MM.1S (cell line): ENCODE results near the gene SH3BP4.

Experiments
- DNase-seq: peaks from one replicate; pipeline ENCODE4 v3.0.0-alpha.2; 2015
- H2AFZ ChIP-seq: fragments of 300-600 bp; sonication (generic); 2 replicates; pipeline ENCODE4 v1.6.0; 2016; ENCODE audit warnings: antibody characterized with exemption, low read length
- H3F3A ChIP-seq: fragments of 300-600 bp; sonication (generic); 2 replicates; pipeline ENCODE4 v1.6.1; 2016; ENCODE audit warnings: mild to moderate bottlenecking, antibody characterized with exemption, low read length, moderate library complexity, mixed read lengths; ENCODE audit not compliant: insufficient read depth
- H3K27ac ChIP-seq: fragments of 300-600 bp; sonication (generic); 2 replicates; pipeline ENCODE4 v1.5.1; 2016; ENCODE audit warnings: mild to moderate bottlenecking, low read length
- H3K27me3 ChIP-seq: fragments of 300-600 bp; sonication (generic); replicated peaks from 2 replicates; pipeline ENCODE4 v1.6.0; 2016; ENCODE audit warnings: low read length; ENCODE audit not compliant: insufficient read depth
- H3K36me3 ChIP-seq: fragments of 300-600 bp; sonication (generic); replicated peaks from 2 replicates; pipeline ENCODE4 v1.6.1; 2016; ENCODE audit warnings: mild to moderate bottlenecking, low read length, mixed read lengths; ENCODE audit not compliant: insufficient read depth
- H3K4me1 ChIP-seq: fragments of 300-600 bp; sonication (generic); 2 replicates; pipeline ENCODE4 v1.6.1; 2016; ENCODE audit warnings: low read length, mixed read lengths
- H3K4me2 ChIP-seq: fragments of 300-600 bp; sonication (generic); 2 replicates; pipeline ENCODE4 v1.6.0; 2016; ENCODE audit warnings: low read depth, low read length
- H3K4me3 ChIP-seq: fragments of 300-600 bp; sonication (generic); 2 replicates; pipeline ENCODE4 v1.5.1; 2016; ENCODE audit warnings: low read length, mixed read lengths
- H3K79me2 ChIP-seq: fragments of 300-600 bp; sonication (generic); 2 replicates; pipeline ENCODE4 v1.6.1; 2016; ENCODE audit warnings: mixed run types, low read length, mixed read lengths
- H3K9ac ChIP-seq: fragments of 300-600 bp; sonication (generic); 2 replicates; pipeline ENCODE4 v1.6.1; 2016; ENCODE audit warnings: low read length, mixed read lengths
- H3K9me2 ChIP-seq: fragments of 300-600 bp; sonication (generic); replicated peaks from 2 replicates; pipeline ENCODE4 v1.6.1; 2016; ENCODE audit warnings: mild to moderate bottlenecking, low read length, mixed read lengths; ENCODE audit not compliant: insufficient read depth
- H3K9me3 ChIP-seq: fragments of 300-600 bp; sonication (generic); replicated peaks from 2 replicates; pipeline ENCODE4 v1.6.1; 2016; ENCODE audit warnings: mild to moderate bottlenecking, low read length, mixed read lengths; ENCODE audit not compliant: insufficient read depth
- H4K20me1 ChIP-seq: fragments of 300-600 bp; sonication (generic); 2 replicates; pipeline ENCODE4 v1.6.1; 2016; ENCODE audit warnings: mild to moderate bottlenecking, low read length, moderate library complexity, mixed read lengths; ENCODE audit not compliant: insufficient read depth
- CTCF ChIP-seq: fragments of 300-600 bp; sonication (generic); IDR thresholded peaks from 2 replicates; pipeline ENCODE4 v1.5.1; 2016; ENCODE audit warnings: antibody characterized with exemption, low read length, mixed read lengths
- EZH2 ChIP-seq: fragments of 300-600 bp; sonication (generic); optimal IDR thresholded peaks from 2 replicates; pipeline ENCODE3; 2017; ENCODE audit warnings: low read depth, mild to moderate bottlenecking, antibody characterized with exemption, low read length, mixed read lengths
- EZH2phosphoT487 ChIP-seq: fragments of 300-600 bp; sonication (generic); IDR thresholded peaks from 2 replicates; pipeline ENCODE4 v1.6.1; 2018; ENCODE audit warnings: antibody characterized with exemption, low read length

SH3BP4 gene

GRCh38 chr2:235037604-235038166, 85.9 kb downstream of the SH3BP4 start:
- Histone ChIP-seq H3F3A (no peaks in the 10 kb centered on the region), H3K9me3 (no peaks in the 10 kb centered on the region), H3K9ac (no peak overlapping the region), H3K36me3 (no peaks in the 10 kb centered on the region), H3K27ac (no peak overlapping the region), H3K4me1 (no peaks in the 10 kb centered on the region), H3K4me3 (no peak overlapping the region), H3K9me2 (no peaks in the 10 kb centered on the region), H3K4me2 (no peak overlapping the region), H2AFZ (no peak overlapping the region), H3K79me2 (no peaks in the 10 kb centered on the region), H4K20me1 (no peaks in the 10 kb centered on the region), H3K27me3 (no peaks in the 10 kb centered on the region)
- TF ChIP-seq EZH2, result no peak
- no peak for TF ChIP-seq CTCF
- TF ChIP-seq EZH2phosphoT487, result no peak
- no peak for DNase-seq

- Histone ChIP-seq H3K4me2 (no peak overlapping the region), H3K79me2 (no peaks in the 10 kb centered on the region), H3K9me3 (no peaks in the 10 kb centered on the region), H2AFZ (no peak overlapping the region), H3K27ac (no peak overlapping the region), H3F3A (0 out of 2 replicates have a peak, but pooled peaks cover 6% of the 10 kb centered on the region), H4K20me1 (no peaks in the 10 kb centered on the region), H3K27me3 (no peaks in the 10 kb centered on the region), H3K36me3 (no peaks in the 10 kb centered on the region), H3K4me1 (peaks cover 12% of the 10 kb centered on the region), H3K4me3 (no peak overlapping the region), H3K9me2 (no peaks in the 10 kb centered on the region), H3K9ac (no peak overlapping the region)
- DNase-seq, result no peak
- no peak for TF ChIP-seq CTCF
- TF ChIP-seq EZH2, result no peak
- TF ChIP-seq EZH2phosphoT487, result no peak
These were observed 89.6 kb downstream of the SH3BP4 start for GRCh38 chr2:235041221-235041917.

- no peaks in the 10 kb centered on the region for H3K36me3 ChIP-seq
- DNase-seq, result no peak
- no peak overlapping the region for H3K9ac ChIP-seq
These were observed 90.2 kb downstream of the SH3BP4 start for GRCh38 chr2:235041918-235042575.

More at GRCh38 chr2:235041918-235042575, 90.2 kb downstream of the SH3BP4 start:
- TF ChIP-seq EZH2phosphoT487, result no peak
- no peak for TF ChIP-seq CTCF
- no peak for TF ChIP-seq EZH2
- Histone ChIP-seq H3K9me2 (no peaks in the 10 kb centered on the region), H4K20me1 (no peaks in the 10 kb centered on the region), H3F3A (0 out of 2 replicates have a peak, but pooled peaks cover 6% of the 10 kb centered on the region), H2AFZ (no peak overlapping the region), H3K4me2 (no peak overlapping the region), H3K4me1 (peaks cover 14% of the 10 kb centered on the region), H3K79me2 (no peaks in the 10 kb centered on the region), H3K4me3 (no peak overlapping the region), H3K27ac (no peak overlapping the region), H3K27me3 (no peaks in the 10 kb centered on the region), H3K9me3 (no peaks in the 10 kb centered on the region)
